Aorta (tissue), 5 donors: ENCODE results near the gene TMEM106B. TPM values are rescaled to one million over a fixed set of nuclear protein-coding genes. Genes with fewer than 3 reads are reported as not detected.
A peak's percentile ranks its signal among the peaks of the same experiment; 100 is the strongest.

Experiments
- ATAC-seq: fragments of 200-7000 bp; cut with Tn5 transposase; one replicate; pipeline ENCODE4 v1.9.1; 2022; ENCODE audit warnings: moderate library complexity; ENCODE audit not compliant: low FRiP score
- DNase-seq, 2 donors: peaks; one replicate each; pipeline ENCODE4 v3.0.0-alpha.2; 2020
- H3K27ac ChIP-seq, 2 donors: one replicate each; pipeline ENCODE4 v1.5.1; 2013; ENCODE audit warnings: low read length in 2 of 2, mild to moderate bottlenecking in 2 of 2, moderate library complexity in 2 of 2, control low read depth in 1 of 2, inconsistent platforms in 1 of 2, low read depth in 1 of 2
- H3K27me3 ChIP-seq, 2 donors: one replicate each; pipeline ENCODE4 v1.6.1; 2013; ENCODE audit warnings: control low read depth in 1 of 2, low read length in 1 of 2, mild to moderate bottlenecking in 1 of 2, moderate library complexity in 1 of 2; ENCODE audit not compliant: insufficient read depth in 2 of 2, control insufficient read depth in 1 of 2
- H3K36me3 ChIP-seq, 2 donors: one replicate each; pipeline ENCODE4 v1.6.1; 2013; ENCODE audit warnings: control low read depth in 1 of 2, low read length in 1 of 2, mild to moderate bottlenecking in 1 of 2; ENCODE audit not compliant: insufficient read depth in 2 of 2, control insufficient read depth in 1 of 2
- H3K4me1 ChIP-seq, 2 donors: one replicate each; pipeline ENCODE4 v1.6.1; 2013; ENCODE audit warnings: low read length in 2 of 2, control low read depth in 1 of 2, mild to moderate bottlenecking in 1 of 2, moderate library complexity in 1 of 2; ENCODE audit not compliant: insufficient read depth in 2 of 2, control insufficient read depth in 1 of 2
- H3K4me3 ChIP-seq, 2 donors: one replicate each; pipeline ENCODE4 v1.5.1; 2013; ENCODE audit warnings: low read length in 2 of 2, control low read depth in 1 of 2, mild to moderate bottlenecking in 1 of 2
- H3K9me3 ChIP-seq: one replicate; pipeline ENCODE4 v1.6.1; 2013; ENCODE audit warnings: mild to moderate bottlenecking, low read length; ENCODE audit not compliant: control insufficient read depth
- WGBS, 2 donors: extraction: QIAGEN DNeasy Blood & Tissue Kit; methylation state at CpG; one replicate each; pipeline ENCODE4 v1.1.7; 2013; 5-methylcytosine and 5-hydroxymethylcytosine counted together
- intact Hi-C, 2 donors: fragments of 100-400 bp; cut with DNase I; formaldehyde crosslinking; loops; one replicate each; pipeline versions ENCODE4 v1.14.2 to v1.15.0; 2022
- polyA plus RNA-seq, 2 donors: library from polyadenylated mRNA; stranded (reverse); fragments of 200-250 nt; gene quantifications; one replicate each; pipeline ENCODE4 v1.2.3, GENCODE V29; 2013
- total RNA-seq, 2 donors: library from RNA; stranded (reverse); fragmentation: NEBNext Ultra II Directional; extraction: Animal tissue kit (Norgen Biotek cat#: 25700); gene quantifications; one replicate each; pipeline ENCODE4 v1.2.1, GENCODE V29; 2021
- donor health status: healthy with polysubstance abuse.
- donor health status: Bipolar disorder and iron deficiency.
- donor health status: DM: no; HTN: no; CAD: no.
- donor health status: DM: no; HTN: no; CAD: no.
- donor health status: DM: yes; HTN: yes; CAD: no.

Gene TMEM106B
- total and polyA plus RNA-seq, 4 donors, result 12.8 to 41.4 (median 28.2) TPM

DNA sequence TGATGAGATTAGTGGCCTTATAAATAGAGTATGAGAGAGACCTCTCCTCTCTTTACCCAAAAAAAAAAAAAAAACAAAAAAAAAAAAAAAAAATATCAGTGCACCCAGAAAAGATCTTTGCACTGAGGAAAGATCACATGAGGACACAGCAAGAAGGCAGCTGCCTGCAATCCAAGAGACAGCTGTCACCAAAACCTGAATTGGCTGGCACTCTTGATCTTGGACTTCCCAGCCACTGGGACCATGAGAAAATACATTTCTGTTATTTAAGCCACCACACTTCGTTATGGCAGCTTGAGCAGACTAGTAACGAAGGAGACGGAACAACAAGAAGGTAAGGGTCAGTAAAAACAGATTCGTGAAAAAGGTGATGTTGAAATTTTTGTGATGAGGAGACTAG, 47.0 kb downstream of the TMEM106B start:
- Histone ChIP-seq H3K4me1 (no peaks in the 10 kb centered on the region), H3K9me3 (no peaks in the 10 kb centered on the region), H3K4me3 (no peak overlapping the region), H3K27me3 (no peaks in the 10 kb centered on the region), H3K27ac (no peak overlapping the region), H3K36me3 (no peaks in the 10 kb centered on the region)
- ATAC-seq (no peak), DNase-seq (no peak)
- intact Hi-C loops, result no loop called here
- whole genome bisulfite sequencing, 2 donors, result 87 to 93% methylated on average over 4 of the region's 4 CpGs

DNA sequence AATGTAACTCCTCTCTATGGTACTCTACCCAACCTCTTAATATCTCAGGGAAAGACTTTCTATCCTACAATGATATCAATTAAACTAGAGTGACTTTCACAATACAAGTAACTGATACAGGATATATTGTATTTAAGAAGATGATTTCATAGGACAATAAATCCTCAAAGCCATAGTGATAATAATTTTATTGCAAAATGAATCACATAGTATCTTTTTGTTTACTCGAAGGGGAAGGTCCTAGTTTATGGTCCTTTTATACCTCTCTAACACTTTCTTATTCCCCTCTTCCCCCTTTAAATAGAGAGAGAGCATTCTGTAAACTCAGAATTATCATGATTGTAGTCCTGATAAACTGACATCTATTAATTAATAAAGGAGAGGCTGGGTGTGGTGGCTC, 56.4 kb downstream of the TMEM106B start:
- Histone ChIP-seq H3K4me3 (no peak overlapping the region), H3K9me3 (no peaks in the 10 kb centered on the region), H3K27me3 (no peaks in the 10 kb centered on the region), H3K27ac (no peak overlapping the region), H3K36me3 (no peaks in the 10 kb centered on the region), H3K4me1 (no peaks in the 10 kb centered on the region)
- no peak for DNase-seq
- intact Hi-C loops, result no loop called here
- WGBS, 2 donors, result 82 to 91% methylated on average over 1 of the region's 1 CpG
- no peak for ATAC-seq

DNA sequence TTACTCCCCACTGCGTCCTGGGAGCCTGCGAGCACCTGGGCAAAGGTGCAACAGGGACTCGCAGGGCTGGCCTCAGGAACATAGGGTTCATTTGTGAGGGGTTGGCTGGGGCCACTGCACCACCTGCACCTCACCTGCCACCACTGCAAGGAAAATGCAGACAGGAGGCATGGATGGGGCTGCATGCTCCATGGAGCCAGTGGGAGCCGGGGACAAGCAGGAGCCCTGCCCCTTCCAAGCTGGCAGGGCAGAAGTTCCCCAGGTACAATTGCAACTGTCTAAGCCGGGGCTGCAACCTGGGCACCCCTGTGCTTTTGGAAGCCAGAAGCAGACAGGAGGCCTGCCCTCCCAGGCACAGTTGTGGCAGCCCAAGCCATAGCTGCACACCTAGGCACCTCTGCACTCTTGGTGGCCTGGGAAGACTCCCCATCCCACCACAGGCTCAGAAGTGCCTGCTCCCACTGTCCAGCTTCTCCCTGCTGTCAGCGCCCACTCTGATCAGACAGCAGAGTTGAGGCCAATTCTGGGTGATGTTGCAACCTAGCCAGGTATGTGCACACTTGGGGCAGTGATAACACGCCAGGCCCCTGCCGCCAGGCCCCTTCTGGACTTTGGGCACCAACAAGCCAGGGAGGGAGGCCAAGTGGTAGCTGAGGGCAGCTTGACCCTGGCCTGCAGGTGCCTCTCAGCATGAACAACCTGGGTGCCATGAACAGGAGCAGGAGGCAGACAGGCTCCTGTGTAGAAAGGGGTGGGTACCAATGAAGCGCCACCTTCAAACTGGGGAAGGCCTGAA, 58.2 kb downstream of the TMEM106B start:
- peak; percentile 37 for ATAC-seq

DNA sequence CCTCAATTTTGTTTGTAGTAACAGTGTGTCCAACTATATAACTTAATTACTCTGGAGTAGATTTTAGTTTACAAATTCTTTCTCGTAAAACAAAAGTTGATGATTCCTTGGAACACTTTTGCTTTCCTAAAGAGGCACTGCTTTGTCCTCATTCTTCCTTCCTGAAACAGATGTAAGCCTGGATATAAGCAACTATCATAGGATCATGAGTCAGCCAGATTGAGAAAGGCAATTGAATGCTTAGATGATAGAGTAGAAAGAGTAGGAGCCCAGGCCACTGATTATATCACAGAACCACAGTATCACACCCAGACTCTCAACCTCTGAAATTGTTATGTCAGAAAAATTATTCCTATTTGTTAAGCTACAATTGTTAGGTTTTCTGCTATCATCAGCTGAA, 69.9 kb downstream of the TMEM106B start:
- intact Hi-C loops, result no loop called here

More for the DNA sequence above, 58.2 kb downstream of the TMEM106B start:
- H3K27ac ChIP-seq, result no peak overlapping the region
- H3K36me3 ChIP-seq, result no peaks in the 10 kb centered on the region
- H3K4me1 ChIP-seq, result no peaks in the 10 kb centered on the region
- intact Hi-C loops, result no loop called here
- H3K27me3 ChIP-seq, result no peaks in the 10 kb centered on the region
- H3K9me3 ChIP-seq, result no peaks in the 10 kb centered on the region
- WGBS, 2 donors, result 94% methylated on average over 9 of the region's 9 CpGs
- no peak for DNase-seq
- H3K4me3 ChIP-seq, result no peak overlapping the region

DNA sequence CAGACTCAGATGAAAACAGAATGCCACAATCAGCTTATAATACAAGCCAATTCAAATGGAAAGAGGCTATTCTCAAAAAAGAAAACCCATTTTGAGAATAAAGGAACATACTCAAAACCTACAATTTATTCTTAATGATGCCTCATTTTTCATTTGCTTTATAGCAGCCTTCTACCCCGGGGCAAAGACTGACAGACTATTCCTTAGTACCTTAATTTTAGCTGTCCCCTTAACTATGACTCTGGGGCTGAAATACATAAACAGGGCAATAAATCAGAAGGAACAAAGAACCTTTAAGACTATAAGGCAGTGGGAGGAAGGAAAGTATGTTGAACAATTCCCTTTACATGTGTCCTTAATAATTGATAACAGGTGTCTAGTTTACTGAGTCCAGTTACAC, 76.8 kb downstream of the TMEM106B start:
- H3K27me3 ChIP-seq, result no peaks in the 10 kb centered on the region
- H3K4me3 ChIP-seq, result no peak overlapping the region
- no peak for ATAC-seq
- intact Hi-C loops, result no loop called here
- H3K36me3 ChIP-seq, result no peaks in the 10 kb centered on the region
- H3K4me1 ChIP-seq, result no peaks in the 10 kb centered on the region
- no peak overlapping the region for H3K27ac ChIP-seq
- no peak for DNase-seq
- 32 to 38% methylated on average over 1 of the region's 1 CpG for WGBS, 2 donors
- H3K9me3 ChIP-seq, result peaks cover 5% of the 10 kb centered on the region

More for the DNA sequence above, 69.9 kb downstream of the TMEM106B start:
- ATAC-seq (no peak), DNase-seq (no peak)
- H3K4me3 ChIP-seq, result no peak overlapping the region
- H3K36me3 ChIP-seq, result no peaks in the 10 kb centered on the region
- no peaks in the 10 kb centered on the region for H3K27me3 ChIP-seq
- no peaks in the 10 kb centered on the region for H3K4me1 ChIP-seq
- no peak overlapping the region for H3K27ac ChIP-seq
- peaks cover 3% of the 10 kb centered on the region for H3K9me3 ChIP-seq
- WGBS, 2 donors, result 73 to 80% methylated on average over 1 of the region's 1 CpG

DNA sequence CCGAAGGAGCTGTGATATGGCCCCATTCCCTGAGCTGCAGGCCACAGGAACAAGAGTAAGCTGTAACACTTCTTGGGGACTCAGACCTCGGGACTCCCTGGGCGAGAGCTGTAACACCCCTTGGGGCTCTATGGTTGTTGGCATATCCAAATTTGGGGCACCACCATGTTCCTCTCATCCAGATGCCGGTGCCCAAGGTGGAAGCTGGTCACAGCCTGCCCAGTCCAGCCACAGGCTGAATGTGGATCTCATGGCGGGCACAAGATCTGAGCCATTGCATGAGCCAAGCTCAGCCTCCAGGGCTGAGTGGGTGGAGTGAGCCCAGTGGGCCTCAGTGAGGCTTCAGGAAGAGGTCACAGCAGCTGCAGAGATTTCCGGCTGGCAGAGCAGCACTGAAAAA, 78.9 kb downstream of the TMEM106B start:
- no peak for DNase-seq
- no peak overlapping the region for H3K4me3 ChIP-seq
- ATAC-seq, result no peak

DNA sequence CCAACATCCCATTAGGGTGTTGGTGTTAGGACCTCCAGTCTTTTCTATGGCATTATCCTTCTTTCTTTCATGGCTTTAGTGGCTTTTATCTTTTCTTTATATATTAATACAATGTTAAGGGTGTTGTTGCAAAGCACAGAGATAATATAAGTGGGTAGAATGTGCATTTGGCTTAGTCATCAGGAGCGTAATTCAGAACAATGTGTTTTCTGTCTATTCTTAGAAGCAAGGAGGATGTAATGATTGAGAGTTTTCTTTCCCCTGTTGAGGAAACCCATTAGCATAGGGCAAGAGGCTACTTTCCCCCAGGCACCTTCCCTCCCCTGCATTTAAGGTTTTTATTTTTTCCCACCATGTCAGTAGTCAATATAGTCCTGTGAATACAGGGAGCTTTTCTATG, 79.7 kb downstream of the TMEM106B start:
- Histone ChIP-seq H3K36me3 (no peaks in the 10 kb centered on the region), H3K9me3 (peaks cover 5% of the 10 kb centered on the region), H3K27me3 (no peaks in the 10 kb centered on the region), H3K4me1 (no peaks in the 10 kb centered on the region), H3K4me3 (no peak overlapping the region), H3K27ac (no peak overlapping the region)
- intact Hi-C loops, result no loop called here
- 88 to 89% methylated on average over 1 of the region's 1 CpG for WGBS, 2 donors
- ATAC-seq, result no peak
- no peak for DNase-seq

More for the DNA sequence above, 78.9 kb downstream of the TMEM106B start:
- Histone ChIP-seq H3K4me1 (no peaks in the 10 kb centered on the region), H3K9me3 (peaks cover 5% of the 10 kb centered on the region), H3K36me3 (no peaks in the 10 kb centered on the region), H3K27ac (no peak overlapping the region), H3K27me3 (no peaks in the 10 kb centered on the region)
- 72 to 86% methylated on average over 6 of the region's 6 CpGs for WGBS, 2 donors
- intact Hi-C loops, result no loop called here

DNA sequence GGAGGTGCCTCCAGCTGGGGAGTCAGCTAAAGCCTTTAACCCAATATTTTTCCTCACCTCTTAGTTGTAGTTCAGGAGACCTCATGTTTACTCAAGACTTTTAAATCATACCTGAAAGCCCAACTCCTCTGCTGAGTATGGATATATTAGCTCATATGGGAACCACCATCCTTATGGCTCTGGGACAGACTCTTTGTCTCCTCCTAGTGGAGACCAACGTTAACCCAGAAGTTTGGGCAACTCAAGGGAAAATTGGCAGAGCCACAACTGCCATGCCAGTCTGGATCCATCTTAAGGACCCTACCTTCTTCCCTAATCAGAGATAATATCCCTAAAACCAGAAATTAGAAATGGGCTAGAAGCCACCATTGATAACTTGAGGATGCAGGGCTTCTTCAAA, 80.8 kb downstream of the TMEM106B start:
- H3K27ac ChIP-seq, result no peak overlapping the region
- no peaks in the 10 kb centered on the region for H3K4me1 ChIP-seq
- 80 to 82% methylated on average over 1 of the region's 1 CpG for WGBS, 2 donors
- peaks cover 9% of the 10 kb centered on the region for H3K9me3 ChIP-seq
- intact Hi-C loops, result no loop called here
- H3K27me3 ChIP-seq, result peaks cover 0 to 1% of the 10 kb centered on the region in 2 donors
- no peak for ATAC-seq
- H3K4me3 ChIP-seq, result no peak overlapping the region
- DNase-seq, result no peak
- H3K36me3 ChIP-seq, result no peaks in the 10 kb centered on the region
